ENCODE measurements around the gene IQCH. TPM values are rescaled to one million over a fixed set of nuclear protein-coding genes. Genes with fewer than 3 reads are reported as not detected.
"Not testable (repeated sequence)": the region's sequence is repeated elsewhere in the genome, so short reads cannot be mapped to it uniquely, and the experiment has no call there.

Gene IQCH
- total RNA-seq, 1 donor from 2014 or later: 2.1 TPM

GRCh38 chr15:67242708-67243111 is 11.9 kb upstream of the IQCH start:
- DNase-seq (ENCODE audit: low spot score) (no peak), ATAC-seq (no peak)
- intact Hi-C loops (cut with DNase I): no loop called here

DNA sequence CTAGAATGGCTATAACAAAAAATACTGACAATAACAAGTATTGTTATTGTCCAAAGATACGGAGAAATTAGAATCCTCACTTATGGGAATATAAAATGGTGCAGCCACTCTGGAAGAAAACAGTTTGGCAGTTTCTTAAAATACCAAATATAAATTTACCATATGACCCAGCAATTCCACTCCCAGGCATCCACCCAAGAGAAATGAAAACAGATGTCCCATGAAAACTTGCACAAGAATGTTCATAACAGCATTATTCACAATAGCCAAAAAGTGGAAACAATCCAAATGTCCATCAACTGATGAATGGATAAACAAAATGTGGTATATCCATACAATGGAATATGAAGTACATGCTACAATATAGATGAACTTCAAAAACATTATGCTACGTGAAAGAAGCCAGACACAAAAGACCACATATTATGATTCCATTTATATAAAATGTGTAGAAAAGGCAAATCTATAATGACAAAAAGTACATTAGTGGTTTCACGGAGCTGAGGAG is 9.6 kb upstream of the IQCH start:
- intact Hi-C loops (cut with DNase I): loop anchor here (5.0 kb wide), 1 partner anchor 293 kb away; no protein-coding TSS in a partner anchor
- DNase-seq (ENCODE audit: low spot score) (no peak), ATAC-seq (no peak)

GRCh38 chr15:67246606-67247005 is 8.0 kb upstream of the IQCH start:
- intact Hi-C loops (cut with DNase I): loop anchor here (5.0 kb wide), 1 partner anchor 294 kb away; no protein-coding TSS in a partner anchor
- not testable (repeated sequence) for DNase-seq (ENCODE audit: low spot score); ATAC-seq

DNA sequence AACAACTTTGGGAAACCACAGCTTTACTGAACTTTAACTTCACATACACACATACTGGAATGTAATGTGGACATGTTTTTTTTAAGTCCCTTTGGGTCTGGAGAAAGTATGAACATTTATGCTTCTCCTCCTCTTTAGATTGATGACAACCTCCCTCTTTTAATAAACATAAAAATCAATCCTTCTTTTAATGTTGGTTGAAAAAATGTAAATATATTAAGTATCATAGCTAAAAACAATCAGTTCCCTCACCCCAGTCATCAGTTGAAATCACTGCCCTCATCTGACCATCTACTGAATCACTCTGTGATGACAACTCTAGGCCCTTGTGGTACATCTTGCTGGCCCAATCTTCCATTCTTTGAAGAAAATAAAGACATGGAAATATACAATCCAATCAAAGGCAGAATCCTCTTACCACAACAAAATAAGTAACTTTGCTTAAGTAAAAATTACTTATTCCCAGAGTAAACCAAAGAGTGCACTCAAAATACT is 6.5 kb upstream of the IQCH start:
- no peak for ATAC-seq
- no peak for DNase-seq (ENCODE audit: low spot score)
- intact Hi-C loops (cut with DNase I): loop anchor here (5.0 kb wide), 1 partner anchor 296 kb away; no protein-coding TSS in a partner anchor

DNA sequence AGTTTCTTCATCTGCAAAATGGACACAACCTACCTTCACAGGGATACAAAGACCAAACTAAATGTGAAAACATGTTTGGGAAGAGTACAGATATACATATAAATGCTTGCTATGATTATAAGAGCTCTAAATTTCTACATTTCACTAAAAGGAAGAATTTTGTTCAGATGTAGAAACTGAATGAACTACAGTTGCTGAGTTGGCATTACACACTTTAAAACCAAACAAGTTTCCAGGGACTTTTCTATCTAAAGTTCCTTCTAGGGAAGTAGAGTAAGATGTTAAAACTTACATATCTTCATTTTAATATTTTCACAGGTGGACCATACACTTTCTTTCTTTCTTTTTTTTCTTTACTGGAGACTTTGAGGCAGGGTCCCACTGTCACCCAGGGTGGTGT is 4.8 kb upstream of the IQCH start:
- DNase-seq (ENCODE audit: low spot score) (no peak), ATAC-seq (no peak)
- intact Hi-C loops (cut with DNase I): loop anchor here (5.0 kb wide), 1 partner anchor 298 kb away; no protein-coding TSS in a partner anchor

- no peak for DNase-seq (ENCODE audit: low spot score)
- ATAC-seq: no peak
- intact Hi-C loops (cut with DNase I): no loop called here
Observed at GRCh38 chr15:67251318-67251717, 3.3 kb upstream of the IQCH start.

DNA sequence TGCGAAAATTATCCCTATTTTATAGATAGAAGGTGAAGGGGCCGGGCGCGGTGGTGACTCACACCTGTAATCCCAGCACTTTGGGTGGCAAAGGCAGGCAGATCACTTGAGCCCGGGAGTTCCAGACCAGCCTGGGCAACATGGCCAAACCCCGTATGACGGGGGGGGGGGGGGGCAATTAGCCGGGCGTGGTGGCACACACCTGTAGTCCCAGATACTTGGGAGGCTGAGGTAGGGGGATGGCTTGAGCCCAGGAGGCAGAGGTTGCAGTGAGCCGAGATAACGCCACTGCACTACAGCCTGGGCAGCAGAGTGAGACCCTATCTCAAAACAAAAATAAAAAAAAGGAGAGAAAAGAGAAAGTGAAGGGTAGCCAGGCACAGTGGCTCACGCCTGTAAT is 1.5 kb upstream of the IQCH start:
- no peak for DNase-seq (ENCODE audit: low spot score)
- no peak for ATAC-seq
- intact Hi-C loops (cut with DNase I): no loop called here

DNA sequence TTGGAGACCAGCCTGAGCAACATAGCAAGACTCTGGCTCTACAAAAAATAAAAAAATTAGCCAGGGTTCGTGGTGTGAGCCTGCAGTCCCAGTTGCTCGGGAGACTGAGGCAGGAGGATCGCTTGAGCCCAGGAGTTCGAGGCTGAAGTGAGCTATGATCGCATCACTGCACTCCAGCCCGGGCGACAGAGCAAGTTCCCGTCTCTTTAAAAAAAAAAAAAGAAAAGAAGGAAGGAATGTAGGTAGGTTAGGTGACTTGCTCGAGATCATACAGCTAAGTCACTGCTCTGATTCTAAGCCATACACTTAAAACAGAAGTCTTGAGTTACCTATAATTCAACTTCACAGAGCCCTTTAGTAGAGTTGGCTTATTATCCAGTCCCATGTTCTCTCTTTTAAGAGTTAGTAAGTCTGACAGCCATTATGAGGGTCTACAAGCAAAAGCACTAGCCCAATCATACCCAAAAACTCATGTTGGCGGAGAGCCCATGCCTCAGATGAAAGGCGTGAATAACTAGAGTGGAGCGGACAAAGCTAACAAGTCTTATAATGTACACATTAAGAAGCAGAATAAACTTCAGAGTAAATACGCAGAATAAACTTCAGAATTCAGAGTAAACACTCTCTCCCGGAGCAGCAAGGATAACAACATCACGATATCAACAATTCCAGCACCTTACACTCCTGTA is 893 bp upstream of the IQCH start:
- DNase-seq (ENCODE audit: low spot score): no peak
- intact Hi-C loops (cut with DNase I): no loop called here
- no peak for ATAC-seq

DNA sequence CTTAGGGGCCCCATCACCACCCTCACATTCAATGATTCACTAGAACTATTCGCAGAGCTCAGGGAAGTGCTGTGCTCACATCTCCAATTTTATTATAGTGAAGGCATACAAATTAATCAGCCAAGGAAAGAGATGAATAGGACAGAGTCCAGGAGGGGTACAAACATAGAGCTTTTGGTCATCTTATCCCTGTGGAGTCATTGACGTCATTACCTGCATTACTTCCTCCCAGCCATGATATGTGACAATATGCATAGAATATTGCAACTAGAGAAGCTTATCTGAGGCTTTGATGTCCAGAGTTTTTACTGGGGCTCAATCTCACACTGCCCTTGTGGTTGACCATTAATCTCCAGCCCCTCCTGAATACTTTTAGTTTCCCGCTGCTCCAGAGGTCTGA is 1.5 kb downstream of the IQCH start:
- intact Hi-C loops (cut with DNase I): no loop called here
- DNase-seq (ENCODE audit: low spot score): no peak
- no peak for ATAC-seq

- DNase-seq (ENCODE audit: low spot score); intact Hi-C loops (cut with DNase I); ATAC-seq: not testable (repeated sequence)
Observed at GRCh38 chr15:67258412-67258811, 3.8 kb downstream of the IQCH start.

GRCh38 chr15:67259379-67259778 is 4.8 kb downstream of the IQCH start:
- ATAC-seq: no peak

DNA sequence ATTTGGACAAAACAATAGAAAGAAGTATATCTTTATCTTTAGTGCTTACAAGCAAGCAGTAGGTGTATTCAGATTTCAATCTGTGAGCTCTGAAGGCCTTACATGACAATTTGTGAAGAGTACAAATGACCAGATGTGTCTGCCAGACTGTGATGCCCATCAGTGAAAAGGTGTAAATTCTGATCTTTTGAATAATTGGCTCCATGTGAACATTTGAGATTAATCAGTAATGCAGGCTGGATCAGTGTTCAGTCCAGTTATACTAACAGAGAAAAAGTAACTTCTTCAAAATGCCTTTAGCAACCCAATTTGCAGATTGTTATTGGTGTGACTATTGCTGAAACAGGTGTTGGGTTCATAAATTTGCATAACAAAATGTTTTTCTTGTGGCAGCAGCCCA is 5.2 kb downstream of the IQCH start:
- intact Hi-C loops (cut with DNase I): no loop called here
- DNase-seq (ENCODE audit: low spot score) (no peak), ATAC-seq (no peak)

More at GRCh38 chr15:67259379-67259778, 4.8 kb downstream of the IQCH start:
- intact Hi-C loops (cut with DNase I): no loop called here
- no peak for DNase-seq (ENCODE audit: low spot score)

DNA sequence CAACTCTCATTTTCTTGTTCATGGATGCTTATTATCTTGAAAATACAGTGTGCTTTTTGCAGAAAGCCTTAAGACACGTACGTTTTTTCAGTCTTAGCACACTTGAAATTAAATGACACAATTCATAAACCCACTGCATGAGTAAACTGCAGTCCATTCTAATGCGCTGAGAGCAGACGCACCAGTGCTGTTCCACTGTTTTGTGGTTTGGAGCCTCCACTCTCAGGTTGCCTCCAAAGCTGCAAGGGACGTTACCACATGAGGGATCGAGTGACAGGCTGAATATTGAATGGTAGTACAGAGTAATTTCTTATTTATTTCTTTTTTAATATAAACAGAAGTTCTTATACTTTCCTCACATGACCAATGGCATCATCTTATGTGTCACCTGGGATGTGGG is 12.3 kb downstream of the IQCH start:
- ATAC-seq: no peak
- no peak for DNase-seq (ENCODE audit: low spot score)
- intact Hi-C loops (cut with DNase I): no loop called here

GRCh38 chr15:67267440-67267839 is 12.9 kb downstream of the IQCH start:
- DNase-seq (ENCODE audit: low spot score) (no peak), ATAC-seq (no peak)
- intact Hi-C loops (cut with DNase I): no loop called here

DNA sequence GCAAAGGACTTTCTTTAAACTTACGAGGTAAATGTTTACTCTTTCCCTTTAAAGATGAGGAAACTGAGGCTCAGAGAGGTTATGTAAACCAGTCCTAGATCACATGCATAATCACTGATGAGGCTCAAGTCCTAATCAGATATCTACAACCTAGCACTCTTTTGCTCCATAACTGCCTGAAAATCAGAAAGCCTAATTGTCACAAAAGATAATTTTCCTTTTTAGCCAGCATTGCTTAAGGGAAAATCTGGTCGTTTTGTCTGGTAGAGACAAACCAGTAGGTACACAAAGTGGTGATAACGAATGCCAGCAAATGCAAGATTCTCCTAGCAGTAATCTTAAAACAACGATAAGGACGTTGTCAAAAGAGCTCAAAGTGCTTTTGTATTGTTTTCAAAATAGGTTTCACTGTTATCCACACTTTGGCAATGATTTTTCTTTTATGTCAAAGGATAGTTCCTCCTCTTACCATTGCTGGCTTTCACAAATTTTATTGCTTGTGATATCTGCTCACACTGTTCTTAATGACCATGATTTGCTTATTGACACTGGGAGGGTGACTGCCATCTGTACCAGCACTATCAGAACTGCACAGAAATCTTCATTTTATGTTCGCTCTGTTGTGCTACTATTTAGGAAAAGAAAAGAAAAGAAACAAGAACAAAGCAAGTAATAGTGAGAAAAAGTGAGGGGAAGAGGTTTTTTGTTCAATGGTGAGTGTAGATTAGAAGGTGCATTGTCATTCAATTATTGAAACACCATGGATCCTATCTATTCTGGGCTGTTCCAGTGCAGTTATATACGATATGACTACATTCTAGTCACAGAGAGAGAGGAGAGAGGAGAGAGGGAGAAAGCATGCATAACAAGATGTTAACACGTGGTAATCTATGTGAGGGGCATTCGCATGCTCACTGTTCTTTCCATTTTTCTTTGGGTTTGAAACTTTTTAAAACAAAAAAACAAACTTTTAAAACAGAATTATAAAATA is 13.7 kb downstream of the IQCH start:
- no peak for ATAC-seq
- intact Hi-C loops (cut with DNase I): no loop called here
- DNase-seq (ENCODE audit: low spot score): no peak

DNA sequence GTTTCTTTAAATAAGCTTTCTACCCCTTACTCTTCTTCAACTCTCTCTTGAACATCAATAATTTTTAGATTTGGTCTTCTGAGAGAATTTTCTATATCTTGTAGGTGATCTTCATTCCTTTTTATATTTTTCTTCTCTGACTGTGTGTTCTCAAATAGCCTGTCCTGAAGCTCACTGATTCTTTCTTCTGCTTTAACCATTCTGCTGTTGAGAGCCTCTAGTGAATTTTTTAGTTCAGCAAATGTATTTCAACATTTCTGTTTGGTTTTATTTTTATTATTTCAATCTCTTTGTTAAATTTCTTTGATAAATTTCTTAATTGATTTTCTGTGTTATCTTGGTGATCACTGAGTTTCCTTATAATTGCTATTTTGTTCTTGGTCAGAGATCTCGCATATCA is 19.6 kb downstream of the IQCH start:
- intact Hi-C loops (cut with DNase I): no loop called here
- ATAC-seq (no peak), DNase-seq (ENCODE audit: low spot score) (no peak)

- intact Hi-C loops (cut with DNase I): no loop called here
- no peak for ATAC-seq
Observed at GRCh38 chr15:67276666-67277065, 22.1 kb downstream of the IQCH start.

DNA sequence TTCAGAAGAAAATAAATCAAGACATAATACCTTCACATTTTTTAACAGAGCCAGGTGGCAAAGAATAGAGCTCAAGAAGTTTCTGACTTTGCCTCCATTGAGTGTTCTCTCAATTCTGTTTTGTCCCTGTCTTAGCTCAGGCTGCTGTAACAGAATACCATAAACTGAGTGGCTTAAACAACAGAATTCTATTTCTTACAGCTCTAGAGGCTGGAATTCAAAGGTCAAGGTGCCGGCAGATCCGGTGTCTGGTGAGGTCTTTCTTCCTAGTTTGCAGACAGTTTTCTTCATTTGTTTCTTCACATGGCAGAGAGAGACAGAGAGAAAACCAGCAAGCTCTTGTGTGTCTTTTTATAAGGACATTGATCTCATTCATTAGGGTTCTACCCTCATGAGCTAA is 25.6 kb downstream of the IQCH start:
- DNase-seq (ENCODE audit: low spot score): no peak
- intact Hi-C loops (cut with DNase I): no loop called here
- no peak for ATAC-seq

More at GRCh38 chr15:67276666-67277065, 22.1 kb downstream of the IQCH start:
- DNase-seq (ENCODE audit: low spot score): no peak

GRCh38 chr15:67281714-67282113 is 27.1 kb downstream of the IQCH start:
- intact Hi-C loops (cut with DNase I): no loop called here
- no peak for ATAC-seq

More at GRCh38 chr15:67281714-67282113, 27.1 kb downstream of the IQCH start:
- DNase-seq (ENCODE audit: low spot score): no peak

All from sciatic nerve (tissue), 2 donors.